Subcutaneous abdominal adipose tissue (tissue), 5 donors: ENCODE results near the gene GRK4.

ENCODE experiments used
- H3K27ac ChIP-seq: one replicate; pipeline ENCODE4 v1.7.0; 2013; ENCODE audit warnings: low read depth, mild to moderate bottlenecking, inconsistent platforms, low read length, moderate library complexity
- H3K27me3 ChIP-seq, 5 donors: one replicate each; pipeline ENCODE4 v1.7.0; 2013; ENCODE audit warnings: low read length in 5 of 5, inconsistent platforms in 1 of 5; ENCODE audit not compliant: control insufficient read depth in 5 of 5, insufficient read depth in 4 of 5
- H3K36me3 ChIP-seq, 5 donors: one replicate each; pipeline ENCODE4 v1.7.0; 2013; ENCODE audit warnings: low read length in 5 of 5; ENCODE audit not compliant: control insufficient read depth in 5 of 5, insufficient read depth in 5 of 5
- H3K4me1 ChIP-seq, 5 donors: one replicate each; pipeline ENCODE4 v1.7.0; 2013; ENCODE audit warnings: low read length in 5 of 5, mild to moderate bottlenecking in 3 of 5, moderate library complexity in 1 of 5; ENCODE audit not compliant: control insufficient read depth in 5 of 5, insufficient read depth in 5 of 5
- H3K4me3 ChIP-seq, 5 donors: one replicate each; pipeline ENCODE4 v1.7.0; 2013; ENCODE audit warnings: low read length in 5 of 5, low read depth in 1 of 5
- H3K9ac ChIP-seq, 5 donors: one replicate each; pipeline ENCODE4 v1.7.0; 2013; ENCODE audit warnings: low read length in 5 of 5, mild to moderate bottlenecking in 4 of 5, moderate library complexity in 3 of 5
- H3K9me3 ChIP-seq, 5 donors: one replicate each; pipeline ENCODE4 v1.7.0; 2013; ENCODE audit warnings: low read length in 5 of 5; ENCODE audit not compliant: control insufficient read depth in 5 of 5
- donor health status: healthy.
- donor health status: healthy.
- donor health status: healthy.
- donor health status: healthy.
- donor health status: healthy.

GRK4 gene

DNA sequence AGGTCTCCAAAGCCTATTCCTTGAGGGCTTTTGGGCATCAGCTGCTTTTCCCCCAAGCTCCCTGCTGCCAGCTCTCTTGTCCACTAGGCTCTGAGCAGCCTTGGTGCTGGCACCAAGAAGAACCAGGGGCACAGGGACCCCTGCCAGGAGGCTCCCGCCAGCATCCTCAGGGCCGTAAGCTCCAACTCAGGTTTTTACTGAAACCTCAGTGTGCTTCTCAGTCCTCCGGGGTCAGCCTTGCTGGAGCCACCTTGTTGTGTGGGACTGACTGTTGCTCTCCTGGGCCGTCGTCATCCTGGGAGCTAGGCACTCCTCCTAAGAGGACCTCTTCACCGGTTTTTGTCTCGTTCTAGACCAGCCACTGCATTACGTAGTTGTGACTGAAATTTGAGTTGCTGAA lies 39.1 kb upstream of the GRK4 start:
- Histone ChIP-seq H3K4me3 (no peak overlapping the region), H3K36me3 (peaks cover 0 to 76% (median 64%) of the 10 kb centered on the region in 5 donors), H3K4me1 (peaks cover 0 to 5% (median 0%) of the 10 kb centered on the region in 5 donors), H3K27ac (no peak overlapping the region), H3K9me3 (no peaks in the 10 kb centered on the region), H3K27me3 (peaks cover 0 to 2% (median 0%) of the 10 kb centered on the region in 5 donors), H3K9ac (no peak overlapping the region)

DNA sequence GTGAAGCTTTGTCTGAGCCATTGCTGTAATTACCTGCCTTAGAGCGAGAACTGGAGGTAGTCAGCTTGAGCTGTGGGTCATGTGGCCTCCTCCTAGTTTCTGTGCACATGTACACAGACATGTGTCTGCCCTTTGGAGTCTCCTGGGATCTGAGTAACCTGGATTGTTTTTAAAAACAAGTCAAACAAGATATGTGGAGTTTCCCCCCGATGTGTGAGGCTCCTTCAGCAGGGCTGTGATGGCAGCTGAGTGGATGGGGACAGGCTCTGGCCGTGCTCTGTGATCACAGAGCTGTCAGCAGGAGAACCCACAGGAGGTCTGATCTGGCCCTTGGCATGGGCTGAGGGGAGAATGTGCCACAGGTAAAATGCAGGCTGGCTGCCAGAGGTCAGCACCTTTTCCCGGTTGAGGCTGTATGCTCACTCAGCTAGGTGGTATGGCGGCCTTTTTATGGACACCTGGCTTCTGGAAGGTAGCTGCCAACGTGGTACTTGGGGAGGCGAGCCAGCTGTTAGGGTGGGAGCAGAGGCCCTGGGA lies 38.5 kb upstream of the GRK4 start:
- Histone ChIP-seq H3K27ac (no peak overlapping the region), H3K9me3 (no peaks in the 10 kb centered on the region), H3K4me1 (peaks cover 0 to 5% (median 0%) of the 10 kb centered on the region in 5 donors), H3K36me3 (peaks cover 0 to 81% (median 69%) of the 10 kb centered on the region in 5 donors), H3K9ac (no peak overlapping the region), H3K4me3 (no peak overlapping the region), H3K27me3 (peaks cover 0 to 2% (median 0%) of the 10 kb centered on the region in 5 donors)

DNA sequence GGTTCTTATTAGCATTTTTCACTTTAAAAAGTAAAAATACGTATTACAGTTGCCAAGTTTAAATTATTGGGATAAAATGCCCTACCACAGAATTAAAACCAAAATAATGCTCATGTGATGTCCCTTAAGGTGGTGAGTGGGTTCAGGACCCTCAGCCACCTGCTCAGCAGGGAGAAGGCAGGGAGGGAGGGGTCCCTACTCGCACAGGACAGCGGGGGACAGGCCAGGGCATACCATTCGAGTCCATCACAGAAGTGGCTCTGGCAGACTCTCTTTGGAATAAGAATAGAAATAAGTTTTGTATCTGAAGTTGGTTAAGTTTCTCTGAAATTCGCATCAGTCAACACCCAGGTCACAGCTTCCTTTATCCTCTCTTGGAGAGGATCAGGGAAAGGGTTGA lies 37.9 kb upstream of the GRK4 start:
- Histone ChIP-seq H3K36me3 (peaks cover 0 to 88% (median 75%) of the 10 kb centered on the region in 5 donors), H3K27ac (no peak overlapping the region), H3K9ac (no peak overlapping the region)

DNA sequence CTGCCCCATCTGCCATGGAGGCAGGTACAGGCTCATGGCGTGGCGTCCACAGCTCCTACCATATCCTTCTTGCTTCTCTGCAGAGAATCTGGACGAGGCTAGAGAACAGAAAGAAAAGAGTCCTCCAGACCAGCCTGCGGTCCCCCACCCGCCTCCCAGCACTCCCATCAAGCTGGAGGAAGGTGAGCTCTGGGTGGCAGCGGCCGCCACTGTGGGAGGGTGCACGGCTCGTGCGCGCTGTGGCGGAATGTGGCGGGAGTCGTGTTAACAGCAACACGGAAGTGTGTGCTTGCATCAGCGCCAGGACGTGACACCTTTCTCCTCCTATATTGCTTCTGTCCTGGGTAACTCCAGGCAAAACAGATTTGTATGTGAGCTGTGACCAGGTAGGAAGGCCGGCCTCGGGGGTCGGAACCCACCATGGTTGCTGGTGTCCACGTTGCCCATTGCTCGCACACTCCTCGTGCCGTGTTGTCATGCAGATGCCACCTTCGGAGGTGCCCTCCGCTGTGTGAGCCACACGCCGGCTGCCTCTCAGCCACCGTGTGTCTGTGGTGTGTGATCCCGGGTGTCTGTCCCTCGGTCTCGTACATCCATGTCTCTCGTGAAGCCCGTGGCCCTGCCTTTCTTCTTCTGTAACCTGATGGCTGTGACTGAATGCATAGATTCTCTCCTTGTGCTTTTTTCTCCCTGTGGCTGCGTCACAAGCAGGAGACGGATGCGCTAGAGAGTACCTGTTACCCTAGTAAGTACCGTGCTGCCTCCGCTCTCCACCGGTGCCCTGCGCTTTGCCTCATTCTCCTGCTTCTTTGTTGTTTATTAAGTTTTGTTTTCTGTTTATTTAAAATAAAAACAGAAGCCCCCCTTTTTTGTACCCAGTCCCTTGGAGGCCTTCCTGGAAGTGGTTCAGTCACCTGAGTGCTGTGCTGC lies 37.2 kb upstream of the GRK4 start:
- H3K9ac ChIP-seq: no peak overlapping the region
- peaks cover 0 to 94% (median 81%) of the 10 kb centered on the region in 5 donors for H3K36me3 ChIP-seq

More for the DNA sequence above, 37.9 kb upstream of the GRK4 start:
- no peak overlapping the region for H3K4me3 ChIP-seq
- peaks cover 0 to 5% (median 0%) of the 10 kb centered on the region in 5 donors for H3K4me1 ChIP-seq
- H3K27me3 ChIP-seq: peaks cover 0 to 2% (median 0%) of the 10 kb centered on the region in 5 donors
- H3K9me3 ChIP-seq: no peaks in the 10 kb centered on the region

DNA sequence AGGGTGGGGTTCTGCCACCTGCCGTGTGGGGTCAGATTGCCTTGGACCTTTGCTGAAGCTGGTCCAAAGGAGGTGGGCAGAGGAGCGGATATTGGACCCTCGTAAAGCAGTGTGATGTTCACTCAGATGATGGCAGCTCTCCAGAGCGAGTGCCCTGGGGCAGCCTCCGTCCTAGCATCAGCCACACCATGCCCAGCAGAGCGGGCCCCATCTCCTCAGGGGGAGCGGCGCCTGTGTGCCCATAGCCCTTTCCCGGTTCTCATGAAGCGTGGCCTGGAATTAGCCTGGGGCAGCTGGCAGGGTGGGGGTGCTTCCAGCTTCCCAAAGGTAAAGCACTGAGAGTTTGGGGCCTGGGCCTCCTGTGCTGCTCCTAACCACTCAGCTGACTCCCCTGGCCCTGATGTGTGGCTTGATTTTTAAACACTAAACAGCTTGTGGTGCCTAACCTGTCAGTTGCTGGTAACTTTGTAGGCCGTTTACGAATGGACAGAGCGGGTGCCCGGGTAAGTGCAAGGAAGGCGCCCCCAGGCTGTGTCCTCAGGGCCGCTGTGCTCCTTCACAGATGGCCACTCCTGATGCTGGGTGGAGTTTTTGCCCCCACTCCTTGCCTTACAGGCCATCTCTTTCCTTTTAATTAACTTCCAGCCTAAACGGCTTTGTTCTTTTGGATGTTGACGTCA lies 36.2 kb upstream of the GRK4 start:
- H3K4me1 ChIP-seq: peaks cover 0 to 16% (median 12%) of the 10 kb centered on the region in 5 donors
- no peak overlapping the region for H3K4me3 ChIP-seq
- peaks cover 0 to 94% (median 81%) of the 10 kb centered on the region in 5 donors for H3K36me3 ChIP-seq
- H3K9me3 ChIP-seq: no peaks in the 10 kb centered on the region
- H3K9ac ChIP-seq: no peak overlapping the region
- H3K27ac ChIP-seq: no peak overlapping the region
- peaks cover 0 to 2% (median 0%) of the 10 kb centered on the region in 5 donors for H3K27me3 ChIP-seq

More for the DNA sequence above, 37.2 kb upstream of the GRK4 start:
- no peaks in the 10 kb centered on the region for H3K9me3 ChIP-seq
- peaks cover 0 to 2% (median 0%) of the 10 kb centered on the region in 5 donors for H3K27me3 ChIP-seq
- H3K4me3 ChIP-seq: no peak overlapping the region
- H3K4me1 ChIP-seq: peaks cover 0 to 7% (median 3%) of the 10 kb centered on the region in 5 donors
- no peak overlapping the region for H3K27ac ChIP-seq

DNA sequence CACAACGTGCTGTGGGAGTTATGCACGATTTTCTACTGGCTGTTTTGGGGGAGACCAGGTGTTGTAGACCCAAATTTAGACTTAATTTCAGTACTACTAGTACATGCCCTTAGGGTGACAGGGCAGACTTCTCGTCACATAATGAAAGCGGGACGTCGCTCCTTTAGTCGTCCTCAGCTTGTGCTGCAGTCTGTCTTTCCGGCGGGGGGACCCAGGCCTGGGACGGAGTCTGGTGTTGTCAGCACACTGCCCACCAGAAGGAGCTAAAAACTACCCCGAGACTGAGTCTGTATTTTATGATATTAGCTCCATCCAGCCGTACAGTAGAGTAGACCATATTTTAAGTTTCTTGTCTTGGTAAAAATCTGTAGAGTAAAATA lies 35.7 kb upstream of the GRK4 start:
- Histone ChIP-seq H3K4me3 (no peak overlapping the region), H3K9me3 (no peaks in the 10 kb centered on the region), H3K36me3 (peaks cover 0 to 89% (median 80%) of the 10 kb centered on the region in 5 donors), H3K27me3 (peaks cover 0 to 2% (median 0%) of the 10 kb centered on the region in 5 donors), H3K4me1 (peaks cover 5 to 21% (median 17%) of the 10 kb centered on the region in 5 donors), H3K9ac (no peak overlapping the region), H3K27ac (no peak overlapping the region)

DNA sequence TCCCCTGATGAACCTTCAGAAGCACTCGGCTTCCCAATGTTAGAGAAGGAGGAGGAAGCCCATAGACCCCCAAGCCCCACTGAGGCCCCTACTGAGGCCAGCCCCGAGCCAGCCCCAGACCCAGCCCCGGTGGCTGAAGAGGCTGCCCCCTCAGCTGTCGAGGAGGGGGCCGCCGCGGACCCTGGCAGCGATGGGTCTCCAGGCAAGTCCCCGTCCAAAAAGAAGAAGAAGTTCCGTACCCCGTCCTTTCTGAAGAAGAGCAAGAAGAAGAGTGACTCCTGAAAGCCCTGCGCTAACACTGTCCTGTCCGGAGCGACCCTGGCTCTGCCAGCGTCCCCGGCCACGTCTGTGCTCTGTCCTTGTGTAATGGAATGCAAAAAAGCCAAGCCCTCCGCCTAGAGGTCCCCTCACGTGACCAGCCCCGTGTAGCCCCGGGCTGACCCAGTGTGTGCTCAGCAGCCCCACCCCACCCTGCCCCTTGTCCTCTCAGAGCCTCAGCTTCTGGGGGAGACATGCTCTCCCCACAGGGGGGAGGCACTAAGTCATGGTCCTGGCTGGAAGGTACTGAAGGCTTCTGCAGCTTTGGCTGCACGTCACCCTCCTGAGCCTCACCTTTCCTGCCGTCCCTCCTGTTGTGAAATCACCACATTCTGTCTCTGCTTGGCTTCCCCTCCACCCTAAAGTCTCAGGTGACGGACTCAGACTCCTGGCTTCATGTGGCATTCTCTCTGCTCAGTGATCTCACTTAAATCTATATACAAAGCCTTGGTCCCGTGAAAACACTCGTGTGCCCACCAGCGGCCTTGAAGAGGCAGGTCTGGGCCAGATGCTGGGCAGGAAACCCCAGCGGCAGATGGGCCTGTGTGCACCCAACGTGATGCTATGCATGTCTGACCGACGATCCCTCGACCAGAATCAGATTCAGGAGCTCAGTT lies 34.9 kb upstream of the GRK4 start:
- Histone ChIP-seq H3K36me3 (peaks cover 0 to 81% (median 74%) of the 10 kb centered on the region in 5 donors), H3K27me3 (no peaks in the 10 kb centered on the region), H3K27ac (no peak overlapping the region), H3K9ac (no peak overlapping the region), H3K4me3 (no peak overlapping the region), H3K9me3 (no peaks in the 10 kb centered on the region), H3K4me1 (peaks cover under 1 to 29% (median 26%) of the 10 kb centered on the region in 5 donors)

DNA sequence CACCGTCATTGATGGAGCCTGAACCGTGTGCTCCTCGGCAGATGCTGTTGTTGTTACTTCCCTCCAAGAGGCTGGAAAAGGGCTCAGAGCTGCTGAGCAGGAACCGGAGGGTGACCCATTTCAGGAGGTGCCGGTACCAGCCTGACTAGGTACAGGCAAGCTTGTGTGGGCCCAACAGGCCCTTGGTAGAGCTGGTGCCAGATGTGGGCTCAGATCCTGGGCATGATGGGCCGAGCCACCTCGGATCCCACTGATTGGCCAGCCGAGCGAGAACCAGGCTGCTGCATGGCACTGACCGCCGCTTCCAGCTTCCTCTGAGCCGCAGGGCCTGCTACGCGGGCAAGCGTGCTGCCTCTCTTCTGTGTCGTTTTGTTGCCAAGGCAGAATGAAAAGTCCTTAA lies 33.9 kb upstream of the GRK4 start:
- peaks cover 0 to 34% (median 31%) of the 10 kb centered on the region in 5 donors for H3K4me1 ChIP-seq
- H3K4me3 ChIP-seq: no peak overlapping the region
- H3K27me3 ChIP-seq: no peaks in the 10 kb centered on the region
- H3K36me3 ChIP-seq: peaks cover 0 to 71% (median 65%) of the 10 kb centered on the region in 5 donors
- no peak overlapping the region for H3K27ac ChIP-seq
- H3K9me3 ChIP-seq: no peaks in the 10 kb centered on the region
- H3K9ac ChIP-seq: no peak overlapping the region

DNA sequence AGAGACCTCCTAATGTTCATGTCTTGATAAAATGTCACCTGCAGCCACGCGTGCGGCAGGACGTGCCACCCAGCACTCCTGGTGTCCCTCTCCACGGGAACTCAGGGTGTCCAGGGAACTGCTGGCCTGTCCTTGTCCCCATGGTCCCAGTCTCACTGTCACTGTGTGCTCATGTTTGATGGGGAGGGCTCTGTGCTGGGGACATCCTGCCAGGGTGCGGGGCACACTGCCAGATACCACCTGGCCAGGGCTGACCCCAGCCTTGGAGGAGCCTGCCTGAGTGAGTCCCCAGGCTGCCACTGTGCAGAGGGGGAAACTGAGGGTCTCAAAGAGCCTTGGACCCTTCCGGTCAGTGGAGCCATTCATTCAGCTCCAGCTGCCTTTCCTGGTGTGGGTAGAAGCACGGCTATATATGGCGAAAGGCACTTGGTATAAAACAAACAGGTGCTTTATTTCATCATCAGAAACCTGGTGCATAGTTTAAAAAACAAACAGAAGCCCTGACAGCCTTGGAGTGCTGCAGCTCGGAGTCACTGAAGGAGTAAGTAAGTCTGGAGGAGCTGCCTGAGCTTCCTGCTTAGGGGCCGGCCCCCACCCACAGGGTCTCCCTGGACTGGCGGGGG lies 33.1 kb upstream of the GRK4 start:
- no peak overlapping the region for H3K9ac ChIP-seq
- H3K27me3 ChIP-seq: no peaks in the 10 kb centered on the region
- H3K4me3 ChIP-seq: no peak overlapping the region
- H3K9me3 ChIP-seq: no peaks in the 10 kb centered on the region
- no peak overlapping the region for H3K27ac ChIP-seq
- H3K36me3 ChIP-seq: peaks cover 0 to 63% (median 57%) of the 10 kb centered on the region in 5 donors
- H3K4me1 ChIP-seq: peaks cover 0 to 38% (median 35%) of the 10 kb centered on the region in 5 donors
